HG03354 (cell line): ENCODE measurements around the gene RNF2.
"Not testable (repeated sequence)": the region's sequence is repeated elsewhere in the genome, so short reads cannot be mapped to it uniquely, and the experiment has no call there.

Experiments
- ATAC-seq: cut with Tn5 transposase; IDR thresholded peaks from one replicate; pipeline ENCODE4 v1.9.1; 2021; ENCODE audit warnings: mild to moderate bottlenecking; ENCODE audit not compliant: unreplicated experiment, poor library complexity, severe bottlenecking

The RNF2 gene

GRCh38 chr1:185046668-185047067 lies 1.3 kb downstream of the RNF2 start:
- ATAC-seq: no peak

GRCh38 chr1:185049670-185050069 lies 4.3 kb downstream of the RNF2 start:
- no peak for ATAC-seq

GRCh38 chr1:185050823-185051451 lies 5.6 kb downstream of the RNF2 start:
- no peak for ATAC-seq

- no peak for ATAC-seq
Measured at GRCh38 chr1:185053204-185053603, 7.8 kb downstream of the RNF2 start.

- ATAC-seq: no peak
Measured at GRCh38 chr1:185054365-185055060, 9.2 kb downstream of the RNF2 start.

- ATAC-seq: peak; percentile 69
Measured at GRCh38 chr1:185058110-185058509, 12.8 kb downstream of the RNF2 start.

- no peak for ATAC-seq
Measured at GRCh38 chr1:185058876-185059275, 13.5 kb downstream of the RNF2 start.

- no peak for ATAC-seq
Measured at GRCh38 chr1:185059950-185060571, 14.7 kb downstream of the RNF2 start.

GRCh38 chr1:185062710-185063370 lies 17.5 kb downstream of the RNF2 start:
- no peak for ATAC-seq

GRCh38 chr1:185063719-185064118 lies 18.4 kb downstream of the RNF2 start:
- ATAC-seq: no peak

GRCh38 chr1:185065006-185065405 lies 19.6 kb downstream of the RNF2 start:
- ATAC-seq: not testable (repeated sequence)

- ATAC-seq: no peak
Measured at GRCh38 chr1:185066181-185066580, 20.8 kb downstream of the RNF2 start.

GRCh38 chr1:185068341-185068740 lies 23.0 kb downstream of the RNF2 start:
- no peak for ATAC-seq

GRCh38 chr1:185069202-185069772 lies 23.9 kb downstream of the RNF2 start:
- no peak for ATAC-seq

GRCh38 chr1:185070051-185070450 lies 24.7 kb downstream of the RNF2 start:
- no peak for ATAC-seq

GRCh38 chr1:185073725-185074124 lies 28.4 kb downstream of the RNF2 start:
- no peak for ATAC-seq

- ATAC-seq: no peak
Measured at GRCh38 chr1:185074307-185074706, 28.9 kb downstream of the RNF2 start.

GRCh38 chr1:185075476-185075875 lies 30.1 kb downstream of the RNF2 start:
- no peak for ATAC-seq

- no peak for ATAC-seq
Measured at GRCh38 chr1:185077374-185077773, 32.0 kb downstream of the RNF2 start.

- no peak for ATAC-seq
Measured at GRCh38 chr1:185080422-185080821, 35.1 kb downstream of the RNF2 start.
